HEK293 (cell line): ENCODE results near the gene DLG2.
"Not testable (repeated sequence)": the region's sequence is repeated elsewhere in the genome, so short reads cannot be mapped to it uniquely, and the experiment has no call there.

Source experiments
- CTCF ChIP-seq: fragments of 450-650 bp; formaldehyde crosslinking; IDR thresholded peaks from 2 replicates; pipeline ENCODE4 v1.5.1; 2016; ENCODE audit warnings: missing biosample characterization, missing genetic modification characterization
- EGR2 ChIP-seq: fragments of 450-650 bp; formaldehyde crosslinking; IDR thresholded peaks from 2 replicates; pipeline ENCODE4 v1.5.1; 2016; ENCODE audit warnings: low read depth, missing biosample characterization, missing genetic modification characterization
- ZBTB11 ChIP-seq: fragments of 450-650 bp; formaldehyde crosslinking; conservative IDR thresholded peaks from 2 replicates; pipeline ENCODE4 v1.5.1; 2016; ENCODE audit warnings: low read depth, missing biosample characterization, missing genetic modification characterization
- ZBTB7A ChIP-seq: fragments of 450-650 bp; formaldehyde crosslinking; IDR thresholded peaks from 2 replicates; pipeline ENCODE4 v1.5.1; 2016; ENCODE audit warnings: low read depth, missing biosample characterization, missing genetic modification characterization
- ZNF248 ChIP-seq: fragments of 450-650 bp; formaldehyde crosslinking; IDR thresholded peaks from 2 replicates; pipeline ENCODE4 v1.5.1; 2017; ENCODE audit warnings: missing biosample characterization, missing genetic modification characterization
- ZNF302 ChIP-seq: fragments of 450-650 bp; formaldehyde crosslinking; IDR thresholded peaks from 2 replicates; pipeline ENCODE4 v1.5.1; 2016; ENCODE audit warnings: missing biosample characterization, missing genetic modification characterization, low read depth
- ZNF747 ChIP-seq: fragments of 450-650 bp; formaldehyde crosslinking; IDR thresholded peaks from 2 replicates; pipeline ENCODE4 v1.5.1; 2016; ENCODE audit warnings: missing biosample characterization, missing genetic modification characterization

GRCh38 chr11:83434812-83435211, 2192.3 kb downstream of the DLG2 start:
- not testable (repeated sequence) for TF ChIP-seq ZBTB11, CTCF, EGR2, ZNF302, ZBTB7A, ZNF747, ZNF248 (tag by site-specific recombination)
